Endothelial cell (in vitro differentiated cells): ENCODE data around the gene WASF1. TPM values are rescaled to one million over a fixed set of nuclear protein-coding genes. Genes with fewer than 3 reads are reported as not detected.

ENCODE experiments used
- DNase-seq: peaks from one replicate; pipeline ENCODE4 v3.0.0; 2021; ENCODE audit warnings: low spot score
- H3K27ac Mint-ChIP-seq: one replicate; pipeline ENCODE4 v1.8.0; 2021; ENCODE audit warnings: mixed read lengths, inconsistent platforms; ENCODE audit not compliant: unreplicated experiment
- H3K27me3 Mint-ChIP-seq: one replicate; pipeline ENCODE4 v1.8.0; 2021; ENCODE audit warnings: mild to moderate bottlenecking, moderate library complexity, mixed read lengths, inconsistent platforms; ENCODE audit not compliant: unreplicated experiment
- H3K36me3 Mint-ChIP-seq: one replicate; pipeline ENCODE4 v1.8.0; 2021; ENCODE audit warnings: mild to moderate bottlenecking, low read depth, mixed read lengths, inconsistent platforms; ENCODE audit not compliant: unreplicated experiment
- H3K4me1 Mint-ChIP-seq: one replicate; pipeline ENCODE4 v1.8.0; 2021; ENCODE audit warnings: mild to moderate bottlenecking, mixed read lengths, inconsistent platforms; ENCODE audit not compliant: unreplicated experiment
- H3K4me3 Mint-ChIP-seq: one replicate; pipeline ENCODE4 v1.8.0; 2021; ENCODE audit warnings: mild to moderate bottlenecking, mixed read lengths, inconsistent platforms; ENCODE audit not compliant: unreplicated experiment
- H3K9me3 Mint-ChIP-seq: one replicate; pipeline ENCODE4 v1.8.0; 2021; ENCODE audit warnings: mixed read lengths, inconsistent platforms; ENCODE audit not compliant: unreplicated experiment
- CTCF ChIP-seq: fragments of 200-600 bp; sonication (generic); IDR thresholded peaks from one replicate; pipeline ENCODE4 v1.5.0; 2021; ENCODE audit warnings: antibody characterized with exemption; ENCODE audit not compliant: unreplicated experiment
- total RNA-seq: library from RNA; stranded (reverse); fragmentation: NEBNext Ultra II Directional; extraction: Animal tissue kit (Norgen Biotek cat#: 25700); gene quantifications from one replicate; pipeline ENCODE4 v1.2.1, GENCODE V29; 2021; ENCODE audit not compliant: unreplicated experiment

The WASF1 gene
- total RNA-seq, 1 donor from 2014 or later, result 110 TPM

GRCh38 chr6:110185879-110186278, 6.4 kb upstream of the WASF1 start:
- Mint-ChIP-seq H3K4me1 (no peaks in the 10 kb centered on the region), H3K4me3 (no peak overlapping the region), H3K27ac (no peak overlapping the region), H3K36me3 (no peaks in the 10 kb centered on the region), H3K27me3 (no peaks in the 10 kb centered on the region), H3K9me3 (no peaks in the 10 kb centered on the region)
- TF ChIP-seq CTCF, result no peak
- no peak for DNase-seq

GRCh38 chr6:110183292-110183885, 3.9 kb upstream of the WASF1 start:
- no peak for DNase-seq
- no peak for TF ChIP-seq CTCF
- peaks cover 3% of the 10 kb centered on the region for H3K36me3 Mint-ChIP-seq
- H3K27ac Mint-ChIP-seq, result no peak overlapping the region
- no peak overlapping the region for H3K4me3 Mint-ChIP-seq
- peaks cover 5% of the 10 kb centered on the region for H3K27me3 Mint-ChIP-seq
- no peaks in the 10 kb centered on the region for H3K9me3 Mint-ChIP-seq
- peaks cover 6% of the 10 kb centered on the region for H3K4me1 Mint-ChIP-seq

- no peak for DNase-seq
- peaks cover 12% of the 10 kb centered on the region for H3K4me1 Mint-ChIP-seq
- no peaks in the 10 kb centered on the region for H3K9me3 Mint-ChIP-seq
- H3K27ac Mint-ChIP-seq, result no peak overlapping the region
- peaks cover 7% of the 10 kb centered on the region for H3K27me3 Mint-ChIP-seq
- H3K36me3 Mint-ChIP-seq, result peaks cover 6% of the 10 kb centered on the region
- H3K4me3 Mint-ChIP-seq, result no peak overlapping the region
- no peak for TF ChIP-seq CTCF
Measured at GRCh38 chr6:110181131-110182030, 1.9 kb upstream of the WASF1 start.

- DNase-seq, result peak; percentile 43
- Mint-ChIP-seq H3K4me3 (peak within 1 kb of the TSS; percentile 91), H3K9me3 (no peaks in the 10 kb centered on the region), H3K27ac (no peak within 1 kb of the TSS), H3K4me1 (peaks cover 14% of the 10 kb centered on the region), H3K36me3 (peaks cover 6% of the 10 kb centered on the region), H3K27me3 (peaks cover 7% of the 10 kb centered on the region)
- no peak for TF ChIP-seq CTCF
Measured at GRCh38 chr6:110180228-110181008, 948 bp upstream of the WASF1 start, which contains the start of gene CDC40. CDC40 (plus strand) TSS chr6:110180427; CDS start chr6:110180445, 18 bp downstream.
